BLaER1 (cell line): Measurements from ENCODE around the gene SQOR.

ENCODE experiments used
- H3K27ac ChIP-seq: shearing (Covaris generic); formaldehyde crosslinking; 2 replicates; pipeline ENCODE4 v1.8.1; 2022
- H3K27me3 ChIP-seq: shearing (Covaris generic); formaldehyde crosslinking; 2 replicates; pipeline ENCODE4 v1.8.1; 2022
- H3K36me3 ChIP-seq: shearing (Covaris generic); formaldehyde crosslinking; 2 replicates; pipeline ENCODE4 v1.8.1; 2022
- H3K4me1 ChIP-seq: shearing (Covaris generic); formaldehyde crosslinking; 2 replicates; pipeline ENCODE4 v1.8.1; 2022
- H3K4me2 ChIP-seq: shearing (Covaris generic); formaldehyde crosslinking; 2 replicates; pipeline ENCODE4 v1.8.1; 2022
- H3K4me3 ChIP-seq: shearing (Covaris generic); formaldehyde crosslinking; 2 replicates; pipeline ENCODE4 v1.8.1; 2022
- H3K9ac ChIP-seq: shearing (Covaris generic); formaldehyde crosslinking; 2 replicates; pipeline ENCODE4 v1.8.1; 2022
- H3K9me3 ChIP-seq: shearing (Covaris generic); formaldehyde crosslinking; 2 replicates; pipeline ENCODE4 v1.8.1; 2022
- H4K20me1 ChIP-seq: shearing (Covaris generic); formaldehyde crosslinking; 2 replicates; pipeline ENCODE4 v1.8.1; 2022
- Cebpa-rat ChIP-seq: shearing (Covaris generic); IDR thresholded peaks from 2 replicates; pipeline ENCODE4 v1.8.1; 2022

The SQOR gene

GRCh38 chr15:45670091-45670490 is 35.3 kb downstream of the SQOR start:
- Histone ChIP-seq H3K9ac (no peak overlapping the region), H3K27me3 (no peaks in the 10 kb centered on the region), H3K4me1 (no peaks in the 10 kb centered on the region), H3K4me3 (no peak overlapping the region), H3K36me3 (no peaks in the 10 kb centered on the region), H3K27ac (no peak overlapping the region), H3K9me3 (no peaks in the 10 kb centered on the region), H4K20me1 (no peaks in the 10 kb centered on the region), H3K4me2 (no peak overlapping the region)
- no peak for TF ChIP-seq Cebpa-rat

- TF ChIP-seq Cebpa-rat = no peak
Observed at GRCh38 chr15:45670511-45670910, 35.7 kb downstream of the SQOR start.

GRCh38 chr15:45674677-45675076 is 39.8 kb downstream of the SQOR start:
- no peak overlapping the region for H3K9ac ChIP-seq
- H4K20me1 ChIP-seq = no peaks in the 10 kb centered on the region
- H3K4me1 ChIP-seq = no peaks in the 10 kb centered on the region
- no peaks in the 10 kb centered on the region for H3K36me3 ChIP-seq
- H3K27ac ChIP-seq = no peak overlapping the region
- H3K9me3 ChIP-seq = no peaks in the 10 kb centered on the region
- no peak for TF ChIP-seq Cebpa-rat
- H3K4me3 ChIP-seq = no peak overlapping the region
- no peaks in the 10 kb centered on the region for H3K27me3 ChIP-seq
- no peak overlapping the region for H3K4me2 ChIP-seq

More at GRCh38 chr15:45670511-45670910, 35.7 kb downstream of the SQOR start:
- Histone ChIP-seq H3K27ac (no peak overlapping the region), H3K27me3 (no peaks in the 10 kb centered on the region), H3K4me1 (no peaks in the 10 kb centered on the region), H4K20me1 (no peaks in the 10 kb centered on the region), H3K9me3 (no peaks in the 10 kb centered on the region), H3K4me3 (no peak overlapping the region), H3K9ac (no peak overlapping the region), H3K36me3 (no peaks in the 10 kb centered on the region), H3K4me2 (no peak overlapping the region)

GRCh38 chr15:45677797-45678196 is 43.0 kb downstream of the SQOR start:
- Histone ChIP-seq H4K20me1 (no peaks in the 10 kb centered on the region), H3K36me3 (no peaks in the 10 kb centered on the region), H3K9ac (no peak overlapping the region), H3K4me1 (no peaks in the 10 kb centered on the region), H3K4me2 (no peak overlapping the region), H3K27me3 (no peaks in the 10 kb centered on the region), H3K9me3 (no peaks in the 10 kb centered on the region), H3K4me3 (no peak overlapping the region), H3K27ac (no peak overlapping the region)
- no peak for TF ChIP-seq Cebpa-rat

GRCh38 chr15:45678459-45679178 is 43.8 kb downstream of the SQOR start:
- no peak overlapping the region for H3K27ac ChIP-seq
- H3K4me1 ChIP-seq = no peaks in the 10 kb centered on the region
- H3K4me2 ChIP-seq = no peak overlapping the region
- H3K4me3 ChIP-seq = no peak overlapping the region
- no peaks in the 10 kb centered on the region for H3K36me3 ChIP-seq
- no peak overlapping the region for H3K9ac ChIP-seq
- H4K20me1 ChIP-seq = no peaks in the 10 kb centered on the region
- no peak for TF ChIP-seq Cebpa-rat
- no peaks in the 10 kb centered on the region for H3K9me3 ChIP-seq
- H3K27me3 ChIP-seq = no peaks in the 10 kb centered on the region

GRCh38 chr15:45684533-45684932 is 49.7 kb downstream of the SQOR start:
- Histone ChIP-seq H3K9ac (no peak overlapping the region), H3K27me3 (no peaks in the 10 kb centered on the region), H3K36me3 (no peaks in the 10 kb centered on the region), H3K27ac (no peak overlapping the region), H3K4me2 (no peak overlapping the region), H3K4me1 (no peaks in the 10 kb centered on the region), H3K4me3 (no peak overlapping the region), H3K9me3 (no peaks in the 10 kb centered on the region), H4K20me1 (no peaks in the 10 kb centered on the region)
- TF ChIP-seq Cebpa-rat = no peak

GRCh38 chr15:45689616-45690015 is 54.8 kb downstream of the SQOR start:
- no peak overlapping the region for H3K27ac ChIP-seq
- H3K4me1 ChIP-seq = no peaks in the 10 kb centered on the region
- H4K20me1 ChIP-seq = no peaks in the 10 kb centered on the region
- no peak overlapping the region for H3K9ac ChIP-seq
- no peak overlapping the region for H3K4me2 ChIP-seq
- no peaks in the 10 kb centered on the region for H3K36me3 ChIP-seq
- TF ChIP-seq Cebpa-rat = no peak
- no peaks in the 10 kb centered on the region for H3K27me3 ChIP-seq
- no peaks in the 10 kb centered on the region for H3K9me3 ChIP-seq
- H3K4me3 ChIP-seq = no peak overlapping the region

- Histone ChIP-seq H3K27me3 (no peaks in the 10 kb centered on the region), H3K36me3 (no peaks in the 10 kb centered on the region)
- no peak for TF ChIP-seq Cebpa-rat
Observed at GRCh38 chr15:45690581-45691260, 55.9 kb downstream of the SQOR start.

GRCh38 chr15:45701108-45701507 is 66.3 kb downstream of the SQOR start:
- H3K4me2 ChIP-seq = no peak overlapping the region
- H3K27ac ChIP-seq = no peak overlapping the region
- no peak overlapping the region for H3K4me3 ChIP-seq
- no peaks in the 10 kb centered on the region for H4K20me1 ChIP-seq
- peaks cover 8% of the 10 kb centered on the region for H3K9me3 ChIP-seq
- no peak overlapping the region for H3K9ac ChIP-seq
- no peaks in the 10 kb centered on the region for H3K36me3 ChIP-seq
- peaks cover 5% of the 10 kb centered on the region; the same call in 1 of the 2 replicates for H3K4me1 ChIP-seq
- peaks cover 13% of the 10 kb centered on the region for H3K27me3 ChIP-seq
- TF ChIP-seq Cebpa-rat = no peak

More at GRCh38 chr15:45690581-45691260, 55.9 kb downstream of the SQOR start:
- no peak overlapping the region for H3K27ac ChIP-seq
- H3K4me3 ChIP-seq = no peak overlapping the region
- no peaks in the 10 kb centered on the region for H3K4me1 ChIP-seq
- no peaks in the 10 kb centered on the region for H3K9me3 ChIP-seq
- H4K20me1 ChIP-seq = no peaks in the 10 kb centered on the region
- no peak overlapping the region for H3K9ac ChIP-seq
- no peak overlapping the region for H3K4me2 ChIP-seq

GRCh38 chr15:45702041-45702440 is 67.2 kb downstream of the SQOR start:
- H4K20me1 ChIP-seq = no peaks in the 10 kb centered on the region
- H3K27me3 ChIP-seq = peaks cover 13% of the 10 kb centered on the region
- H3K4me2 ChIP-seq = no peak overlapping the region
- H3K36me3 ChIP-seq = no peaks in the 10 kb centered on the region
- peaks cover 5% of the 10 kb centered on the region; the same call in 1 of the 2 replicates for H3K4me1 ChIP-seq
- H3K9ac ChIP-seq = no peak overlapping the region
- H3K27ac ChIP-seq = no peak overlapping the region
- H3K4me3 ChIP-seq = no peak overlapping the region
- no peak for TF ChIP-seq Cebpa-rat
- H3K9me3 ChIP-seq = peaks cover 8% of the 10 kb centered on the region
